DLD1 (cell line): ENCODE measurements around the gene PRKG1.

Source experiments
- in situ Hi-C: cut with HindIII; loops from 2 replicates; pipeline ENCODE4 v1.10.0; 2017; ENCODE audit warnings: low sequenced_read_pairs

The PRKG1 gene

DNA sequence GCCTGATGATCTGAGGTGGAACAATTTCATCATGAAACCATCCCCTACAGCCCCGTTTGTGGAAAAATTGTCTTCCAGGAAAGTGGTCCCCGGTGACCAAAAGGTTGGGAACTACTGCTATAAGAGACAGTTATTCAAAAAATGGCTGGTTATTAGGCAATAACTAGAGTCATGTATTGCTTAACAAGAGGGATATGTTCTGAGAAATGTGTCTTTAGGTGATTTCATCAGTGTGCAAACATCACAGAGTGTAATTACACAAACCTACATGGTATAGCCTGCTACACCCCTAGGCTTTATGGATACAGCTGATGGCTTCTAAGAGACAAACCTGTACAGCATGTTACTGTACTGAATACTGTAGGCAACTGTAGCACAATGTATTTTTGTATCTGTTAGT lies 696.4 kb downstream of the PRKG1 start:
- in situ Hi-C loops = no loop called here

DNA sequence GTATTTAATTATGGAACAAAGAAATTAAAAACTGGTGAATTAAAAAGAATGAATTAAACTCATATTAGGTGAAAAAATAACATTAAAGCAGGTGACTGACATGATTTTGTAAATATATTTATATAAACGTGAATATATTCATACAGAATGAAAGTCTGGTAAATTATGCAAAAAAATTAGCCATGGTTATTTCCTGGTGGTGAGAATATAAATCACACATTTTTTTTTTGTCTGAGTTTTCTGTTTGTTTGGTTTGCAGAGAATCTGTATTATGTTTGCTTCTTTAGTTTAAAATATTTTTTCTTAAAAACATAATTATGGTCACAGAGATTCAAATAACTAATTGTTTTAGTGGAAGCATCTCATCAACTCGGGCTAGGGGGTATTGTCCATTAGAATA lies 698.1 kb downstream of the PRKG1 start:
- in situ Hi-C loops = no loop called here

DNA sequence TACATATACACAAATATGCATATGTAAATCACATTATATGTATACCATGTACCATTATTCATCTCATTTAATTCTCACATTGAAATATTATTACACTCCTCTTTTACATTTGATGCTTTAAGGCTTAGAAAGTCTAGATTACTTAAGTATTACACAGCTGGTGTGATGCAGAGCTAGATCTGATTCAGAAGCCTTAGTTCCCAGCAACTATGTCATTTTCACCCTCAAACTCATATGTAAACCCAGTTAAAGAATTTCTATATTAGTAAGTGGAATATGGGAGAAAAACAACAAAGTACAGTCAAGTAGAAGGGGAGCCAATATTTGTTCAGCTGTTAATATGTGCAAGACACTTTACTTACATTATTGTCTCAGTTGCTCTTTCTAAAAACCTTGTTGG lies 699.4 kb downstream of the PRKG1 start:
- in situ Hi-C loops = no loop called here

DNA sequence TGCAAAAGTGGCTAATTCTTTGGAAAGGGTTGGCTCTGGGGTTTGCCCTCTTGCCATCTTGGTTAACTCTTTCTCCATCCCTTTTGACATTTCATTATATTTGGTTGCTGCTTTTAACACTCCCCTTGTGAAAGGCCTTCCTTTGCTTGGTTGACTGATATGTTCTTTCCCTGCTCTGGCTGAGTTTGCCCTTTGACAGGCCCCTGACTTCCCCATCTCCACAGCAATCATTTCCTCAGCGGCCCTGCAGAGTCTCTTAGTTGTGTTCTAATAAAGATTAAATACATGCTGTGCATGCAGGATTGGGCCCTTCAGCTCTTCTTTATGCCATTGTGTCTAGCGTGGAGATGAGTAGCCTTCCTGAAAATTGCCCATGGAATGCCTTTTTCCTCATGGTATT lies 709.7 kb downstream of the PRKG1 start:
- in situ Hi-C loops = no loop called here

DNA sequence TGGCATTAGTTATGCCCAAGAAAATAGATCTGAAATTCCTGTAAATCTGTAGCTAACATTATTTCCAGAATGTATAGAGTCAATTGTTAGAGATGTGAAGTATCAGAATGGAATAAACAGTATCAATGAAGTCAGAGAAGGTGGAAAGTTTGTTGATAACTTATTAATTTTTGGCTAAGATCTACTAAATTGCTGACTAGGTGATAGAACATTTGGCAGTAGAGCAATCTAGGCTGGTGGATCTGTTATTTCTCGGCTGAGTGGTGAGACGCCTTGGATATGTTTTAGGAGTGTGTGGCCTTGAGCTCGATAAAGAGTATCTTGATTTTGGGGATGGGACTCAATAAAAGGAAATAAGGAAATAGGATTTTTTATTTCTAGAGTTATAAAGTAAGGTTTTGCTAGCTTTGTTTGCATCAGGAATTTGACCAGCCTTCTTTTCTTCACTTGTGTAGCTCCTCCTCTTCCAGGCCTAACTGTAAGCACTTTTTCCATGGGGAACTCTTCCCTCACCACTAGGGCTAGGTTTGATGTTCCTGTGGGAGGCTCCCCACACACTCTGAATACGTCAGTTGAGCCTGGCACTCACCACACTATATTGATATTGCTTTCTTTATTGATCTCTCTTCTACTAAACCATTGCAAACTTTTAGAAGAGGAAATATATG lies 711.9 kb downstream of the PRKG1 start:
- in situ Hi-C loops = no loop called here

DNA sequence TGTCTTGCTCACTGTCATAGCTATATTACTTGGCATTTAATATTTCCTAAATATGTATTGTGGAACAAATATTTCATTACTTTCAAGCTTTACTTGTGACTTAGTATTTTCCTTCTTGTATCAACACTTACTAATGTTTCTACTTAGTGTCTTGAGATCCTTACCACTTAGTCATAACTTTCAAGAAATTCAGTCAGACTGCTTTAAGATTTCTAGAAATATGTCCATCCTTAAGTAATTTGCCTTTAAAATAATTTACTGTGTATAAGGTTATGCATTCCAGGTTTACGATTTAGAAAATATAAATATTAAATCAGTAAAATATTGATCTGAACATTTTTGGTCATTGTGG lies 712.4 kb downstream of the PRKG1 start:
- in situ Hi-C loops = no loop called here

DNA sequence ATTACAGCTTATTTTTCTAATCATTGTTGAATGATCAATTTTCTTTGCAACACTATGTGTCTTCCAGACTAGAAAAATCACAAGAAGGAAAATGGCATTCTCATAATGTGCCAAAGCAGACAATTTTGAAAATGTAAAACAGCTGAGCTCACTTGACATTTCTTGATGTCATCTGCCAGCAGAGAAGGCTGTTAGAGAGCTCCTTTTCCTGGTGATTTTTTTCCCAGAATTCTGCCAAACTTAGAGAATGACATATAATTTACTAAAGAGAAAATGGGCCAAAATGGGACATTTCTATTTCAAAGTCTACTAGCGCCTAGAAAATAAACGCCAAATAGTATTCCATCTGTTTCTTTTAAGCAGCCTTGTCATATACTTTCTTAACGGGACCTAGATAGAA lies 714.0 kb downstream of the PRKG1 start:
- in situ Hi-C loops = no loop called here

DNA sequence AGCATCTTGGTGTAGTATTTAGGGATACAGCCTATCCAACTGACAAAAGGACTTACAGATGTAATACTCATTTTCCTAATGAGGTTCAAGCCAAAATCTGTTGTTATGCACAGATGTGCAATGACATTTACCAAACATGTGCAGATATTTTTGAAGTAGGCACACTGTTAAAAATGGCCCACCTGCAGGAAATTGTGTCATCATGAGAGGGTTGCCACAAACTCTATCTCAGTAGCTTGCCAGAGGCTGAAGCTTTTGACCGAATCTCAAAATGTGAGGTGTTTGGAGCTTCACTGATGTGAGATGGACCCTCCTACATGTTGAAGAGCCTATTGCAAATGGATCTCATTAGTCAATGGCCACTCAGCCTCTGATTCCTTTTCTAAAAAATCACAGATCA lies 714.8 kb downstream of the PRKG1 start:
- in situ Hi-C loops = no loop called here

DNA sequence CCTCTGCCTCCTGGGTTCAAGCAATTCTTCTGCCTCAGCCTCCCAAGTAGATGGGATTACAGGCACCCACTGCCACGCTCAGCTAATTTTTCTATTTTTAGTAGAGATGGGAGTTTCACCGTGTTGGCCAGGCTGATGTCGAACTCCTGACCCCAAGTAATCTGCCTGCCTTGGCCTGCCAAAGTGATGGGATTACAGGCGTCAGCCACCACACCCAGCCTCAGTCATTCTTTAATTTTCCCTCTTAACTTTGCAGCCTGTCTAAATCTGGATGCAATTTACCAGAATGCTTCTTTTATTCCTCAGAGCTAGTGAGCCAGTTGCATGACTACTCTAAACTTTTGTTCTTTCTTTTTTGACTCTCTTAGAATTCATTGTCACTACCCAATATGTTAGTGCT lies 715.6 kb downstream of the PRKG1 start:
- in situ Hi-C loops = no loop called here

DNA sequence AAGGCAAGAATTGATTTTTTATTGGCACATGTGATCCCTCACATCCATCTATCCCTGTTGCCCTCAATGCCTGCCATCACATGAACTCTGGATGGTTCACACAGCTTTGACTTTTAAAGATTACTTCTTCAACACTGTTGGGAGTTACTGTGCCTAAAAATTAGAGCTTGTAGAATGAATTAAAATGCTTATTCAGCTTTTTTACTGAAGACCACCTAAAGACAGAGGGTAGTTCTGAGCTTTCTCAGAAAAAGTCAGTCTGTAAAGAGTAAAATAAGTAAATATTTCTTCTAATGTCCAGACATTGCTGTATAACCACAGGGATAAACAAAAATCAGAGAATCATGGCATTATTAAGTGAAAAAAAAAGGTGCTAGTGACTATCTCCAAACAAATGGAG lies 718.4 kb downstream of the PRKG1 start:
- in situ Hi-C loops = no loop called here

DNA sequence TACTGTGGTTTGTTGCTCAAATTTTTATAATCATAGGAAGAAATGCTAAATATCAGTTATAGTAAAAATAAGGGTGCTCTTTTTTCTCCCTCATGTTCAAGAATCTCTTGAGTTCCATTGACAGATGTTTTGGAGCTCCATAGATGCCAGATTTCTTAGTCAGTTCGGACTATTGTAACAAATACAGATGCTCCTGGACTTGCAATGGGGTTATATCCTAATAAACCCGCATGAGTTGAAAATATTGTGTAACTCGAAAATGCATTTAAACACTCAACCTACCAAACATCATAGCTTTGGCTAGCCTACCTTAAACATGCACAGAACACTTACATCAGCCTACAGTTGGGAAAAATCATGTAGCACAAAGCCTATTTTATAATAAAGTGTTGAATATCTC lies 725.8 kb downstream of the PRKG1 start:
- in situ Hi-C loops = no loop called here

DNA sequence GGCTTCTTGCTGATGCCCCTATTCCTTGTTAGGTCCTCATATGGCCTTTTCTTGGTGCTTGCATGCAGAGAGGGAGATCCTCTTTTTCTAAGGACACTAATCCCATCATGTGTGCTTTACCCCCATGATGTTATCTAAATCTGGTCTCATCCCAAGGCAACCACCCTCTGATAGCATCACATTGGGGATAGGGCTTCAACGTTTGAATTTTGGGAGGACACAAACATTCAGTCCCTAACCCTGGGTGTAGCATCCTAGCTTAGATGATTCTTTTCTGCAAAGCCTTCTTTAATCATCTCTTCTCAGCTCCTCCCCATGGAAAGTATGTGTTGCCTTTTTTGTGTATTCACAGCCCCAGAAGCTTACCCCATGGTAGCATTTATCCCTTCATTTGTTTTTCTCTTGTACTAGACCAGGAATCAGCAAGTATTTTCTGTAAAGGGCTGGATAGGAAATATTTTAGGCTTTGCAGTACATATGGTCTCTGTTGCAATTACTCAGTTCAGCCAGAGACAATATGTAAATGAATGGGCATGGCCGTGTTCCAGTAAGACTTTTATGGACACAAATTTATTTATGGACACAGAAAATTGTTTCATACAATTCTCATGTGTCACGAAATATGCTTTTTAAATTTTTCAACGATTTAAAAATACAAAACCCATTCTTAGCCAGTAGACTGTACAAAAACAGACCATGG lies 726.6 kb downstream of the PRKG1 start:
- in situ Hi-C loops = no loop called here

DNA sequence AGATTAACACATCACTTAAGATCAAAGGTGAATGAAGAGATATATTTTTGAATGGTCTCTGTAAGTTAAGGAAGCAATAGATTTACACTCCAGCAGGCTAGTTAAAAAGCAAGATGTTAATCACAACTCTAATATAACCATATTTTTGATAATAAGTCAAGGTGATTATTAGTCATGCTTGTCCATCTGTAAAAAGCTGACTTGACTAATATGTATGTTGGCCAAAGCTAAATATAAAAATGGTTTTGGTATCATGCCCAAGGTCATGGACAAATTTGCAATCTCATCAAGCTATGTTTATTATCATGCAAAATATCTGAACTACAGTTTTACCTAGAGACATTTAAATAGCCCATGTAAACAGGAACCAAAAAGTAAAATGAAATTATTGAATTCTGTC lies 727.7 kb downstream of the PRKG1 start:
- in situ Hi-C loops = no loop called here

DNA sequence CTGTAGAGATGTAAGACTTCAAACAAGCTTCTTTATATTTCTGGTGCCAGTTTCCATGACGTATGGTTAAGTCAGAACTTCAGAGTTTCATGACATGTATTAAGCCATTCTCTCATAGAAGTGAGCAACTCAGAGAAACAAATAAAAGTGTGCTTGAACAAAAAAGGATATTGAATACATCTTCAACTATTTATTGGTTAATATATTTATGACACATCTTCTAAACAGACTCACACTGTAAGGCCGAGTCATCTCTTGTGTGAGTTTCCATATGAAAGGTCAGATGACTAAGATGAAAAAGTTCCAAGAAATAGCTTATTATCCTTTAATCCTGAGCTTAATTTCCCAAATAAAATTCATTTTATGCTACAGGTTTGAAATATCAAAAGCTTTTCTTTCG lies 730.6 kb downstream of the PRKG1 start:
- in situ Hi-C loops = no loop called here

DNA sequence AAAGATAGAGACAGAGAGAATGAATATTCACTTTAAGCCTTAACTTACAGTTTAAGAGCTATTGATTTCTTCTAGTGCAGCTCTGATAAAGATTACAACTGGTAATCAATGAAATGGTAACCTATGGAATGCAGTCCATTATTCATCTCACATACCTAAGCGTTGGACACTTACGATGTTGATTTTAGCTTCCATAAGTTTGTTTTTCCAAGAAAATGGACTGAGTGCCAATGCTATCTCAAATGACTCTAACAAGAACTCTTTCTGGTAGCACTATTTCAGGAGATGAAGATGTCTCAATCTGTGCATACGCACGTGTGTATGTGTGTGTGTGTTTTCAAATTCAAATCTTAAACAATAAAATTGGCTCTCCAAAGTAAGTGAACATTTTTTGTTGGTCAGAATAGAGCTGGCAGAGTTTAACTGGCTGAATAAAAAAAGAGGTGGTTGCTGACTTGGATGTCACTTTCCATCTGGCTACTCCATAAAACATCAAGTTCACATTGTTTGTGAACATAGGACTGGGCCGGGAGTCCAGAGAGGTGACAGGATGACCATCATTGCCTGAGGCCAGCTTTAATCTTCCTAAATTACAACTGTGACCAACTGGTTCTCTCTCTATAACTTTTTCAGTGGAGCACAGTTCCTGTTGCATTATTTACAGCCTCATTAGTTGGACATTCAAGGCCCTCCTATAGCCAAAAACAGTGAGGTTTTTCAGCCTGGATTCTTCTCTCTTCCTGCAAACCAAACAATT lies 732.0 kb downstream of the PRKG1 start:
- in situ Hi-C loops = no loop called here

DNA sequence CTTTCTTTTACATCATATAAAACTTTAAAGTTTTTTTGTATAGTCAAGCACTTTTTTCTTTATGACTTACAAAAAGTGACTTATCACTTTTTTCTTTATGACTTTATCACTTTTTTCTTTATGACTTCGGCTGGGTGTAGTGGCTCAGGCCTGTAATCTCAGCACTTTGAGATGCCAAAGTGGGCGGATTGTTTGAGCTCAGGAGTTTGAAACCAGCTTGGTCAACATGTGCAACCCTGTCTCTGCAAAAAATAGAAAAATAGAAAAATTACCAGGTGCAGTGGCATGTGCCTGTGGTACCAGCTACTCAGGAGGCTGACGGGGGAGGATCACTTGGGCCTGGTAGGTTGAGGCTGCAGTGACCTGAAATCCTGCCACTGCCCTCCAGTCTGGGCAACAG lies 733.9 kb downstream of the PRKG1 start:
- in situ Hi-C loops = no loop called here

DNA sequence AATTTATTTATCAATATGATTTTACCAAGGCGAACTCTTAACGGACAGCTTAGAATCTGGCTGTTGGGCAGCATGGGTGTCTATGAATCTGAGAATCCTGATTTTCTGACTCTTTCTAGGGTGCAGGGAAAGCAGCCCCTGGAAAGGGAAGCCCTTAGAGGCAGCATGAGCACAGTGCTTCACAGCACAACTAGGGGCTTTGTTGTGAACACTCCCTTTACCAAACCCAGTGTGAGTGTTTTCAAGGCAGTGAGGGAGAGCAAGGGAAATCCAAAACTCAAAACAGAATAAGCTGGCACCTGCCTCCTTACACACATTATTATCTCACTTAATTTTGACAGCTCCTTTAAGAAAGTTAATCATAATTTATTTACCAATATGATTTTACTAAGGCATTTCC lies 741.4 kb downstream of the PRKG1 start:
- in situ Hi-C loops = no loop called here

DNA sequence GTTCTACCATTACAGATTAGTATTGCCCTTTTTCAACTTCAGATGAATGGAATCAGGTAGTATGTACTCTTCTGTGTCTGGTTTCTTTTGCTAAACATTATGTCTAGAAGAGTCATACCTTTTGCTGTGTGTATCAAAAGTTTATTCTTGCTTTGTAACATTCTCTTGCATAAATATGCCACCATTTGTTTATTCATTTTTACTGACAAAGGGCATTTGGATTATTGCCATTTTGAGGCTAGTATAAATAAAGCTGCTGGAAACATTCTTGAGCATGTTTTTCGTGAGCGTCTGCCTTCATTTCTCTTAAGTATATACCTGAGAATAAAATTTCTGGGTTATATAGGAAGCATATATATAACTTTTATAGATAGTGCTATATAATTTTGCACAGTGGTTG lies 746.8 kb downstream of the PRKG1 start:
- in situ Hi-C loops = no loop called here

DNA sequence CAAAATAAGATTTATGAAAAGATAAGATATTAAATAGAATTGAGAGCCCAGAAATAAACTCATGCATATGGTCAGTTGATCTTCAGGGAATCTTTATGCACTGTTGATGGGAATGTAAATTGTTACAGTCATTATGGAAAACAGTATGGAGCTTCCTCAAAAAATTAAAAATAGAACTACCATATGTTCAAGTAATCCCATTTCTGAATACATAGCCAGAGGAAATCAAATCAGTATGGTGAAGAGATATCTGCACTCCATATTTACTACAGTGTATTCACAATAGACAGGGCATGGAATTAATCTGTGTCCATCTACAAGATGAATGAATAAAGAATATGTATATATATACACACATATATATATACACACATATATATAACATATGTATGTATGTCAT lies 747.5 kb downstream of the PRKG1 start:
- in situ Hi-C loops = no loop called here

DNA sequence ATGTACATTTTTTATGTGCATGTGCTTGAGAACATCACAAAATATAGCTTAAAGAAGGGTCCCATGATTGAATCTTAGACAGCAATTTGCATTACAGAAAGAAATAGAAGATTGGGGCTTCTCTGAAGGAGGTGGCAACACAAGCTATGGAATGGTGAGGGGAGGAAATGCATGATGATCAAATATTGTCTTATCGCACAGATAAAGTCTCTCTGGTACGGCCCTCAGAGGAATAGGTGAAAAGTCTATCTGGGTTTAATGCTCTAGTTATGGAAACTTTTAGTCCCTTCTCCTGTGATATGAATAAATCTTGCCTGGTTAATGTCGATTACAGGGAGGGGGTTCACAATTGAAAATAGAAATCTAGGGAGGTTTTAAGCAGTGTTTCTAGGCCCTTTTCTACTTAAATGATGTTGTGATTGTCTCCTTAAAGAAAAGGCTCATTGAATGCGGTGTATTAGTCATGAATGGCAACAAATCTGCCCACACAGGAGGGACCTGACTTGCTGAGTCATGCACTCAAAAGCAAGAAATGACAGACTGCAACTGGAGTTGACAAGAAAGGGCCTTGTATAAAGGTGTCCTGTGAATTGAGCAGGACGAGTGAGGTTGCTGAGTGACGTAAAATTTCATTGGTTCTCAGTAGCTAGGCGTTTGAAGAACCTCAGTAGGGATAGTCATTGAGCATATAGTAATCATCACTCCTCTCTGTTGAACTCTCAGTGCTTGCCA lies 758.5 kb downstream of the PRKG1 start:
- in situ Hi-C loops = no loop called here

DNA sequence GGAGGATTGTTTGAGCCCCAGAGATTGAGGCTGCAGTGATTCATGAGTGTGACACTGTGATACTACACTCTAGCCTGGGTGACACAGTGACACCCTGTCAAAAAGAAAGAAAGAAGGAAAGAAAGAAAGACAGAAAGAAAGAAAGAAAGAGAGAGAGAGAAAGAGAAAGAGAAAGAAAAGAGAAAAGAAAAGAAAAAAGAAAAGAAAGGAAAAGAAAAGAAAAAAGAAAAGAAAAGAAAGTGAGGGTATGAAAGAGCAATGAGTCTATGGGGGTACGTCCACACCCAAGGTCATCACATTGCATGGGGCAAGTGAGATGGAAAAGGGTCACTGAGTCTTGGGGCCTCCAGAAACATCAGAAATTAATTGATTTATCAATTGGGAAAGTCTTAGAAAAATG lies 760.3 kb downstream of the PRKG1 start:
- in situ Hi-C loops = no loop called here

DNA sequence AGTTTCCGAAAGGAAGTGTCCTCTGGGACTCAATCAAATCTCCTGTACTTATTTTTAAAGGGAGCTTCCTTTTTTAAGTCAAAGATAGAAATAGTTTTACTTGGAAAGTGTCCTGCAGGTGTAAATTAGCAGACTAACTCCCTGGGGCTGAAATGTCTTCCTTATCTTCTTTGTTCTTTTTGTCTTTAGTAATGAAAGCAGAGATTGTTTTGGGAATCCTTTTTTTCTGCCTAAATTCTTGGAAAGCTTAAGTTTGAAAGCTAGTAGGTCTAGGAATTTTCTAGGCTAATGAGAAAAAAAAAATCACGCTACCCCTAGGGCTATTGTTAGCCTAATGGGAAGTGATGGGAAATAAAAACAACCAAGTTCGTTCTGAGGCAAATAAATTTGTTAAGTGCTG lies 764.2 kb downstream of the PRKG1 start:
- in situ Hi-C loops = no loop called here
